ENCODE results near the gene PPP1R12B. TPM values are rescaled to one million over a fixed set of nuclear protein-coding genes. Genes with fewer than 3 reads are reported as not detected.
A peak's percentile ranks its signal among the peaks of the same experiment; 100 is the strongest.
"Not testable (repeated sequence)": the region's sequence is repeated elsewhere in the genome, so short reads cannot be mapped to it uniquely, and the experiment has no call there.

Gene PPP1R12B
- total and polyA plus RNA-seq, 2 experiments from 2014 or later: 13.2 to 13.8 TPM

DNA sequence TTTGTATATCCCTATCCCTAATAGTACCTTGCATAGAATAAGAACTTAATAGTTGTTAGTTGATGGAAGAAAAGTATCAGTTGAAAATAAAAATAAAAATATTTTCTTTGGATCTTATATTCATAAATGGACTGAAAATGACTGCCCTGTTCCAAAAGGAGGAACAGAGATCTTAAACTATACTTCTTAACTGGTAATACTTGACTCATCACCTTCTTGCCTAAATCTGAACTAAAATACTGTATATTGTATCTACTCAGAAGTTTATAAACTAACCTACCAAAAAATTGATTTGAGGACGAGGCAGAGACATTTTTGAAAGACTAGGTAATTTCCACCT lies 182.9 kb downstream of the PPP1R12B start (continued):
- TF ChIP-seq EZH2 (IDR thresholded peaks at IDR 0.05; ENCODE audit: low read depth, unreplicated experiment) (no peak), STAT1 (IDR thresholded peaks at IDR 0.05; ENCODE audit: unreplicated experiment) (no peak), ZNF331 (CRISPR knock-in tag; IDR thresholded peaks at IDR 0.05; ENCODE audit: low read depth) (no peak)
- TF ChIP-seq, protein P1, sequence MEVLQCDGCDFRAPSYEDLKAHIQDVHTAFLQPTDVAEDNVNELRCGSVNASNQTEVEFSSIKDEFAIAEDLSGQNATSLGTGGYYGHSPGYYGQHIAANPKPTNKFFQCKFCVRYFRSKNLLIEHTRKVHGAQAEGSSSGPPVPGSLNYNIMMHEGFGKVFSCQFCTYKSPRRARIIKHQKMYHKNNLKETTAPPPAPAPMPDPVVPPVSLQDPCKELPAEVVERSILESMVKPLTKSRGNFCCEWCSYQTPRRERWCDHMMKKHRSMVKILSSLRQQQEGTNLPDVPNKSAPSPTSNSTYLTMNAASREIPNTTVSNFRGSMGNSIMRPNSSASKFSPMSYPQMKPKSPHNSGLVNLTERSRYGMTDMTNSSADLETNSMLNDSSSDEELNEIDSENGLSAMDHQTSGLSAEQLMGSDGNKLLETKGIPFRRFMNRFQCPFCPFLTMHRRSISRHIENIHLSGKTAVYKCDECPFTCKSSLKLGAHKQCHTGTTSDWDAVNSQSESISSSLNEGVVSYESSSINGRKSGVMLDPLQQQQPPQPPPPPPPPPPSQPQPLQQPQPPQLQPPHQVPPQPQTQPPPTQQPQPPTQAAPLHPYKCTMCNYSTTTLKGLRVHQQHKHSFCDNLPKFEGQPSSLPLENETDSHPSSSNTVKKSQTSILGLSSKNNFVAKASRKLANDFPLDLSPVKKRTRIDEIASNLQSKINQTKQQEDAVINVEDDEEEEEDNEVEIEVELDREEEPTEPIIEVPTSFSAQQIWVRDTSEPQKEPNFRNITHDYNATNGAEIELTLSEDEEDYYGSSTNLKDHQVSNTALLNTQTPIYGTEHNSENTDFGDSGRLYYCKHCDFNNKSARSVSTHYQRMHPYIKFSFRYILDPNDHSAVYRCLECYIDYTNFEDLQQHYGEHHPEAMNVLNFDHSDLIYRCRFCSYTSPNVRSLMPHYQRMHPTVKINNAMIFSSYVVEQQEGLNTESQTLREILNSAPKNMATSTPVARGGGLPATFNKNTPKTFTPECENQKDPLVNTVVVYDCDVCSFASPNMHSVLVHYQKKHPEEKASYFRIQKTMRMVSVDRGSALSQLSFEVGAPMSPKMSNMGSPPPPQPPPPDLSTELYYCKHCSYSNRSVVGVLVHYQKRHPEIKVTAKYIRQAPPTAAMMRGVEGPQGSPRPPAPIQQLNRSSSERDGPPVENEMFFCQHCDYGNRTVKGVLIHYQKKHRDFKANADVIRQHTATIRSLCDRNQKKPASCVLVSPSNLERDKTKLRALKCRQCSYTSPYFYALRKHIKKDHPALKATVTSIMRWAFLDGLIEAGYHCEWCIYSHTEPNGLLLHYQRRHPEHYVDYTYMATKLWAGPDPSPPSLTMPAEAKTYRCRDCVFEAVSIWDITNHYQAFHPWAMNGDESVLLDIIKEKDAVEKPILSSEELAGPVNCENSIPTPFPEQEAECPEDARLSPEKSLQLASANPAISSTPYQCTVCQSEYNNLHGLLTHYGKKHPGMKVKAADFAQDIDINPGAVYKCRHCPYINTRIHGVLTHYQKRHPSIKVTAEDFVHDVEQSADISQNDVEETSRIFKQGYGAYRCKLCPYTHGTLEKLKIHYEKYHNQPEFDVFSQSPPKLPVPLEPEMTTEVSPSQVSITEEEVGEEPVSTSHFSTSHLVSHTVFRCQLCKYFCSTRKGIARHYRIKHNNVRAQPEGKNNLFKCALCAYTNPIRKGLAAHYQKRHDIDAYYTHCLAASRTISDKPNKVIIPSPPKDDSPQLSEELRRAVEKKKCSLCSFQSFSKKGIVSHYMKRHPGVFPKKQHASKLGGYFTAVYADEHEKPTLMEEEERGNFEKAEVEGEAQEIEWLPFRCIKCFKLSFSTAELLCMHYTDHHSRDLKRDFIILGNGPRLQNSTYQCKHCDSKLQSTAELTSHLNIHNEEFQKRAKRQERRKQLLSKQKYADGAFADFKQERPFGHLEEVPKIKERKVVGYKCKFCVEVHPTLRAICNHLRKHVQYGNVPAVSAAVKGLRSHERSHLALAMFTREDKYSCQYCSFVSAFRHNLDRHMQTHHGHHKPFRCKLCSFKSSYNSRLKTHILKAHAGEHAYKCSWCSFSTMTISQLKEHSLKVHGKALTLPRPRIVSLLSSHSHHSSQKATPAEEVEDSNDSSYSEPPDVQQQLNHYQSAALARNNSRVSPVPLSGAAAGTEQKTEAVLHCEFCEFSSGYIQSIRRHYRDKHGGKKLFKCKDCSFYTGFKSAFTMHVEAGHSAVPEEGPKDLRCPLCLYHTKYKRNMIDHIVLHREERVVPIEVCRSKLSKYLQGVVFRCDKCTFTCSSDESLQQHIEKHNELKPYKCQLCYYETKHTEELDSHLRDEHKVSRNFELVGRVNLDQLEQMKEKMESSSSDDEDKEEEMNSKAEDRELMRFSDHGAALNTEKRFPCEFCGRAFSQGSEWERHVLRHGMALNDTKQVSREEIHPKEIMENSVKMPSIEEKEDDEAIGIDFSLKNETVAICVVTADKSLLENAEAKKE (CRISPR knock-in tag; IDR thresholded peaks at IDR 0.05): no peak

DNA sequence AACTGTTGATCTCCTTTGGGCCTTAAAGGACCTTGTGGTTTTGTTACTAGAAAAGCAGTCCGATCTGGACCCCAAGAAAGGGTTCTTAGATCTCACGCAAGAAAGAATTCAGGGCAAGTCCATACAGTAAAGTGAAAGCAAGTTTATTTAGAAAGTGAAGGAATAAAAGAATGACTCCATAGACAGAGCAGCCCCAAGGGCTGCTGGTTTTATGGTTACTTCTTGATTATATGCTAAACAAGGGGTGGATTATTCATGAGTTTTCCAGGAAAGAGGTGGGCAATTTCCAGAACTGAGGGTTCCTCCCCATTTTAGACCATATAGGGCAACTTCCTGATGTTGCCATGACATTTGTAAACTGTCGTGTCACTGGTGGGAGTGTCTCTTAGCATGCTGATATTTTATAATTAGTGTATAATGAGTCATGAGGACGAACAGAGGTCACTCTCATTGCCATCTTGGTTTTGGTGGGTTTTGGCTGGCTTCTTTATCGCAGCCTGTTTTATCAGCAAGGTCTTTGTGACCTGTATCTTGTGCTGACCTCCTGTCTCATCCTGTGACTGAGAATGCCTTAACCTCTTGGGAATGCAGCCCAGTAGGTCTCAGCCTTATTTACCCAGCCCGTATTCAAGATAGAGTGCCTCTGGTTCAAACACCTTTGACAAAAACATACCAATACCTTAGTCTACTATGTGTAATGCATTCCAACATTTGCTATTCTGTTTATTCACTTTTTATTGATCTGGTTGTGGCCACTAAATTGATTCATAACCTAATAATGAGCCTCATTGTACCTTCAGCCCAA lies 183.5 kb downstream of the PPP1R12B start:
- DNase-seq (ENCODE audit: low spot score): peak; percentile 24
- H3K4me1 ChIP-seq (ENCODE audit: insufficient read depth); H3K36me3 ChIP-seq (ENCODE audit: insufficient read depth); H3K9me2 ChIP-seq (ENCODE audit: insufficient read depth); H4K20me1 ChIP-seq (replicated peaks; ENCODE audit: insufficient read depth); H3K9me3 Mint-ChIP-seq; H3K4me2 ChIP-seq; H3K79me2 ChIP-seq (replicated peaks; ENCODE audit: insufficient read depth); H3F3A ChIP-seq (replicated peaks; ENCODE audit: low read depth); H3K27me3 Mint-ChIP-seq (ENCODE audit: insufficient read depth, low read depth, poor library complexity); H2AFZ ChIP-seq; H3K4me3 Mint-ChIP-seq; H3K36me3 Mint-ChIP-seq (ENCODE audit: low read depth); H3K27ac ChIP-seq (ENCODE audit: low read depth); H3K4me3 ChIP-seq; H3K27me3 ChIP-seq (ENCODE audit: insufficient read depth): not testable (repeated sequence)
- H3K4me1 Mint-ChIP-seq: peaks cover 11% of the 10 kb centered on the region
- H3K27ac Mint-ChIP-seq: peak overlapping the region; percentile 28; the same call in 1 of the 2 replicates
- peak; percentile 67 for ATAC-seq

DNA sequence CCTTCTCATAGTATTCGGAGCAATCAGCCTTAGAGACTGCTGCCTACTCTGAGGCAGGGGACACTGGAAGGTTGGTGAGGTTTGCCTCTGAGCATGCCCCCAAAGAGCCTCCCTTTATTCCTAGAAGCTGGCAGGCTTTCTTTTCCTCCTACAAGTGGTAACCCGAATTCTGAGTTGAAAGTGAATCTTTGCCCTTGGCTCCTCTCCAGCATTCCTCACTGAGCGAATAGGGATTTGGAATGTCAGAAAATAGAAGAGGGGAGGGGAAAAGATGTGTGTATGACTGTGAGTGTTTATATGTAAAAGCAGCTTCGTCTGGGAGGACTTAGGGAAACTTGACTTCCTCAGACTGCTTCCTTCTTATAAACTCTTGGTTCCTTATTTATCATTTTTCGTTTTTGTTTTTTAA lies 190.7 kb downstream of the PPP1R12B start:
- H3K4me3 Mint-ChIP-seq; H3K9me2 ChIP-seq (ENCODE audit: insufficient read depth); H3F3A ChIP-seq (replicated peaks; ENCODE audit: low read depth); H3K27me3 ChIP-seq (ENCODE audit: insufficient read depth); H4K20me1 ChIP-seq (replicated peaks; ENCODE audit: insufficient read depth); H3K79me2 ChIP-seq (replicated peaks; ENCODE audit: insufficient read depth); H2AFZ ChIP-seq; H3K36me3 ChIP-seq (ENCODE audit: insufficient read depth); H3K4me3 ChIP-seq; H3K9me3 Mint-ChIP-seq; H3K36me3 Mint-ChIP-seq (ENCODE audit: low read depth); H3K27me3 Mint-ChIP-seq (ENCODE audit: insufficient read depth, low read depth, poor library complexity): not testable (repeated sequence)
- ATAC-seq (peak; percentile 78), DNase-seq (ENCODE audit: low spot score) (peak; percentile 62)
- peak overlapping the region; percentile 51 for H3K27ac ChIP-seq (ENCODE audit: low read depth)
- peak overlapping the region; percentile 58 for H3K27ac Mint-ChIP-seq
- peak overlapping the region; percentile 12 for H3K4me2 ChIP-seq
- peaks cover 13% of the 10 kb centered on the region; the same call in 1 of the 2 replicates for H3K4me1 ChIP-seq (ENCODE audit: insufficient read depth)
- peaks cover 30% of the 10 kb centered on the region for H3K4me1 Mint-ChIP-seq

DNA sequence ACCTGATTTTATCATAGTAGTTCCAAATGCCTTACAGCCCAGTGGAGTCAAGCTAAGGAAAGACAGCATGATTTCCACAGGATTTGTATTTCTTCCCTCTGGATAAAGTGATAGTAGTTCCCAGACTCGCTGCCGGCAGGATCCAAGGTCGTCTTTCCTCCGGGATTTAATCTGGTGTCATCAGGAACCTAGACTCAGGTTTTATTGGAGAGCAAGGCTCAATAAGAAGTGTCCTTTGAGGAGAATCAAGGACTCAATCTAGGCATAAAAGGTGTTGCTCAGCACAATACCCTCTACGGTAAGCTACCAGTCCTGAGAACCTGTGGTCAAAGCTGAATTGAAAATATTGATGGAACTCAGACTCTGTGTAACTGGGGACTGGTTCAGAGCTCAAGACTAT lies 191.1 kb downstream of the PPP1R12B start:
- H4K20me1 ChIP-seq (replicated peaks; ENCODE audit: insufficient read depth); H3K36me3 Mint-ChIP-seq (ENCODE audit: low read depth); H3F3A ChIP-seq (replicated peaks; ENCODE audit: low read depth); H2AFZ ChIP-seq; H3K9me2 ChIP-seq (ENCODE audit: insufficient read depth); H3K4me3 ChIP-seq; H3K9me3 Mint-ChIP-seq; H3K4me3 Mint-ChIP-seq; H3K27me3 ChIP-seq (ENCODE audit: insufficient read depth); H3K79me2 ChIP-seq (replicated peaks; ENCODE audit: insufficient read depth); DNase-seq (ENCODE audit: low spot score); H3K27me3 Mint-ChIP-seq (ENCODE audit: insufficient read depth, low read depth, poor library complexity); H3K36me3 ChIP-seq (ENCODE audit: insufficient read depth): not testable (repeated sequence)
- Histone ChIP-seq H3K27ac (ENCODE audit: low read depth) (peak overlapping the region; percentile 48), H3K4me1 (ENCODE audit: insufficient read depth) (peaks cover 13% of the 10 kb centered on the region; the same call in 1 of the 2 replicates), H3K4me2 (peak overlapping the region; percentile 12; the same call in 1 of the 2 replicates)
- Mint-ChIP-seq H3K4me1 (peaks cover 30% of the 10 kb centered on the region), H3K27ac (peak overlapping the region; percentile 51; the same call in 1 of the 2 replicates)
- ATAC-seq: peak; percentile 16; the same call in 2 of the 3 replicates
